GM12874 (cell line): ENCODE measurements around the gene RXRG.

Experiments
- CTCF ChIP-seq: IDR thresholded peaks from 2 replicates; pipeline ENCODE4 v1.5.1; 2011; ENCODE audit warnings: low read depth, mild to moderate bottlenecking, control low read depth, low read length, moderate library complexity; ENCODE audit not compliant: insufficient read depth

RXRG gene

GRCh38 chr1:165367375-165367993 is 77.4 kb downstream of the RXRG start:
- peak; percentile 98 for TF ChIP-seq CTCF

- no peak for TF ChIP-seq CTCF
These were observed 79.6 kb downstream of the RXRG start for GRCh38 chr1:165365341-165365740.

DNA sequence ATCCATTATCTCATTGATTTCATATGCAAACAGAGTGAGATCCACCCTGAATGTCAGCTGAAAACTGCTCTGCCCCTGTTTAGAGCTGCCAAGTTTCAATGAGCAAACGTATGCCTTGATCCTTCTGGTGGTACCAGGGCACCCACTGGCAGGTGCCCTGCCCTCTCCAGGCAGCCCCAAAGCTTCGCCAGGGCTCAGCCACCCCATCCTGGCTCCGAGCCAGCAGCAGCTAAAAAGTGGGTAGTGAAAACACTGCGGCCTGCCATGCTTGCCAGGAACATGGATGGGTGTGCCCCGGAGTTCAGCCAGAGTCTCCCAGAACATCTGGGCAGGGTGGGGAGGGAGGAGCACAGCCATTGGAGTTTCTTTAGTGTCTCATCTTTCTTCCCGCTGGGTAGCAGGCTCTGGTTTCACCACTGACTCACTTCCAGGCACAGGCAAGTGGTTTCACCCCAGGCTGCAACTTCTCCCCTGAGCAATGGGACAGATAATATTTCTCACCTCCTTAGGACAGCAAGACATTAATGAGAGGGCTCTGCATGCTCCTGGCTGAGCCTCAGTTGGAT is 80.3 kb downstream of the RXRG start:
- no peak for TF ChIP-seq CTCF

DNA sequence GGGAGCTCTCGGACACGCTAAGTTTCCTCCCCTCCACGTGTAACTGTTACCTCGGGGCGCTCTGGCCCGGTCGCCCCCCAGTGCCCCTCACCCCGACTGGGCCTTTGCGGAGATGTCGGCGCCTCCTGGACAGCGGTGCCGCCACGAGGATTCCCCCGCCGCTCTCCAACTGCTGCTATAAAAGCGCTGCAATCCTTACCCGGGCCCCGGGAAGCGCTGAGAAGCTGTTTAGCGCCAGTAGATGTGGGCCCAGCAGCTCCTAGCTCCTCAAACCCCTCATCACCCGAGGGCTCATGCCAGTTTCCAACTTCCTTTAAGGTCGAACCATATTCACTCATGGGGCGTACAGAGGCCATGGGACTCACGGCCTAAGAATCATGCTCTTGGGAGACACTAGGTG is 88.0 kb downstream of the RXRG start:
- no peak for TF ChIP-seq CTCF

- TF ChIP-seq CTCF, result no peak
These were observed 88.7 kb downstream of the RXRG start, which contains the start of gene LMX1A for GRCh38 chr1:165355977-165356811. LMX1A (minus strand) TSS chr1:165356715; CDS start chr1:165355559, 1,156 bp downstream.

DNA sequence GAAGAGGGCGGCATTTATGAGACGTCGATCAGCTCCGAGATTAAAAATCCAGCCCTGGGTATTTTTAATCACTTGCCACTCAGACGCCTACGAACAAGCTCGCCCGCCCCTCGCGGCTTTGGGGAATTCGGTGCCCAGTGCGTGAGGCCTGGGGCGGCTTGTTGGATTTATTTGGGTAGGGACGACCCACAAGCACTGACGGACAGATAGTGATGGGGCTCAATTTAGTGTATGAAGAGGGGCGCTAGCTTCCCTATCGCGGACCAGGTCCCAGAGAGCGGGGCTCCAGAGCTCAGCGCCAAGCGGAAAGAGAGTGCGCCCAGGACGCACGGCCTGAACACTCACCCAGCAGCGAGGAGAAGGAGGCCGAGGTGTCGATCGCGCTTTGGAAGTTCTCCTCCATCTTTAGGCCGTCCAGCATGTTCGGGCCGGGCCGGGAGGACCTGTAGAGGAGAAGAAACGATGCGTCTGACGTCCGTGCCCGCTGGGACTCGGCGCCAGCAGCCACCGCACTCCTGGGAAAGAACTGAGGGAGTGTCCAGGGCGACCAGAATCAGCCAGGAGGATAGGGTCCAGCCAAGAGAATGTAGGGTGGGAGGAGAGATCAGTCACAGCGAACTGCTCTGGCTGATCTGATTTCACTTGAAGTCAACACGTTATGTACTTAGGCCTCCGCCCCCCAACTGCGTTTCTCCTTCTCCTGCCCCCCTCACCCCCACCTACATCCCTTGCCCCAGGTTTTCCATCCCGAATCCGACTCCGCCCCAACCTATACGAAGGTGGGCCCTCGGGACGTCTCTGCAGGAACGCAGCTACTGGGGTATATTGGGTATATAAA is 89.6 kb downstream of the RXRG start:
- TF ChIP-seq CTCF, result no peak

GRCh38 chr1:165354739-165355138 is 90.2 kb downstream of the RXRG start:
- TF ChIP-seq CTCF, result no peak
